ENCODE data around the gene MAPK14. TPM values are rescaled to one million over a fixed set of nuclear protein-coding genes. Genes with fewer than 3 reads are reported as not detected.
A peak's percentile ranks its signal among the peaks of the same experiment; 100 is the strongest.

The MAPK14 gene
- total RNA-seq, 1 donor from 2014 or later, result 41.3 TPM

DNA sequence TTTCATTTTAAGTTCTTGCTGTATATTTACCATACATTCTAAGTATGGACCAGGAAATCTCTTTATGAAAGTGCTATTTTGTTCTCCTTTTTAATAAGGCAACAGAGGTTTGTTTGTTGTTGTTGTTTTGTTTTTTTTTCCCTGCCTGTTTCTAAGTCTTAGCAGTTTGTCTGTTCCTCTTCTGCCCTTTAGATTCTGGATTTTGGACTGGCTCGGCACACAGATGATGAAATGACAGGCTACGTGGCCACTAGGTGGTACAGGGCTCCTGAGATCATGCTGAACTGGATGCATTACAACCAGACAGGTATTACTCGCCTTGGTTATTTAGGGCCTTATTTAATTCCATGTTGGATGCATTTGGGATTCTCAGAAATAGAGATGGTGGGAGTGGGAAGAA is 48.0 kb downstream of the MAPK14 start:
- peaks cover 13% of the 10 kb centered on the region for H3K36me3 Mint-ChIP-seq (ENCODE audit: low read depth, unreplicated experiment)
- no peak for DNase-seq (ENCODE audit: low read depth)
- H3K4me3 Mint-ChIP-seq (ENCODE audit: unreplicated experiment), result no peak overlapping the region
- H3K27me3 Mint-ChIP-seq (ENCODE audit: low read depth, unreplicated experiment), result no peaks in the 10 kb centered on the region
- no peaks in the 10 kb centered on the region for H3K27me3 ChIP-seq (ENCODE audit: insufficient read depth, low read length)
- no peak overlapping the region for H2AFZ ChIP-seq (ENCODE audit: low read depth, low read length)
- H4K20me1 ChIP-seq (ENCODE audit: insufficient read depth, low read length), result peaks cover 35% of the 10 kb centered on the region
- H3K27ac ChIP-seq (ENCODE audit: low read depth, low read length), result no peak overlapping the region
- no peaks in the 10 kb centered on the region for H3K9me3 ChIP-seq (ENCODE audit: insufficient read depth, low read depth, low read length)
- peaks cover 16% of the 10 kb centered on the region for H3K79me2 ChIP-seq (ENCODE audit: insufficient read depth, low read length)
- H3K4me3 ChIP-seq (ENCODE audit: insufficient read depth, low read depth, low read length), result no peak overlapping the region
- H3K9ac ChIP-seq (ENCODE audit: low read length), result no peak overlapping the region
- no peak for FAIRE-seq
- H3K36me3 ChIP-seq (ENCODE audit: insufficient read depth, low read length), result peaks cover 12% of the 10 kb centered on the region
- H3K4me1 ChIP-seq (ENCODE audit: insufficient read depth, low read length), result no peaks in the 10 kb centered on the region
- H3K9me3 Mint-ChIP-seq (ENCODE audit: unreplicated experiment), result no peaks in the 10 kb centered on the region
- TF ChIP-seq EZH2 (IDR thresholded peaks at IDR 0.05; ENCODE audit: insufficient read depth, low read length) (no peak), CTCF (IDR thresholded peaks at IDR 0.05; ENCODE audit: insufficient read depth, low read depth, low read length) (no peak)
- peaks cover 2% of the 10 kb centered on the region for H3K4me1 Mint-ChIP-seq (ENCODE audit: low read depth, unreplicated experiment)
- H3K27ac Mint-ChIP-seq (ENCODE audit: unreplicated experiment), result peak overlapping the region; percentile 29
- no peak overlapping the region for H3K4me2 ChIP-seq (ENCODE audit: low read length)

GRCh38 chr6:36076178-36077063 is 48.8 kb downstream of the MAPK14 start:
- TF ChIP-seq EZH2 (IDR thresholded peaks at IDR 0.05; ENCODE audit: insufficient read depth, low read length) (no peak), CTCF (IDR thresholded peaks at IDR 0.05; ENCODE audit: insufficient read depth, low read depth, low read length) (no peak)
- Histone ChIP-seq H3K36me3 (ENCODE audit: insufficient read depth, low read length) (peaks cover 12% of the 10 kb centered on the region), H3K4me1 (ENCODE audit: insufficient read depth, low read length) (no peaks in the 10 kb centered on the region), H3K9ac (ENCODE audit: low read length) (no peak overlapping the region), H3K4me2 (ENCODE audit: low read length) (no peak overlapping the region), H3K4me3 (ENCODE audit: insufficient read depth, low read depth, low read length) (no peak overlapping the region), H3K27ac (ENCODE audit: low read depth, low read length) (no peak overlapping the region), H4K20me1 (ENCODE audit: insufficient read depth, low read length) (peaks cover 35% of the 10 kb centered on the region), H3K27me3 (ENCODE audit: insufficient read depth, low read length) (no peaks in the 10 kb centered on the region), H2AFZ (ENCODE audit: low read depth, low read length) (no peak overlapping the region), H3K9me3 (ENCODE audit: insufficient read depth, low read depth, low read length) (no peaks in the 10 kb centered on the region), H3K79me2 (ENCODE audit: insufficient read depth, low read length) (peaks cover 13% of the 10 kb centered on the region)
- DNase-seq (ENCODE audit: low read depth), result no peak
- Mint-ChIP-seq H3K9me3 (ENCODE audit: unreplicated experiment) (no peaks in the 10 kb centered on the region), H3K27ac (ENCODE audit: unreplicated experiment) (no peak overlapping the region), H3K36me3 (ENCODE audit: low read depth, unreplicated experiment) (peaks cover 20% of the 10 kb centered on the region), H3K4me1 (ENCODE audit: low read depth, unreplicated experiment) (peaks cover 2% of the 10 kb centered on the region), H3K27me3 (ENCODE audit: low read depth, unreplicated experiment) (no peaks in the 10 kb centered on the region), H3K4me3 (ENCODE audit: unreplicated experiment) (no peak overlapping the region)
- no peak for FAIRE-seq

DNA sequence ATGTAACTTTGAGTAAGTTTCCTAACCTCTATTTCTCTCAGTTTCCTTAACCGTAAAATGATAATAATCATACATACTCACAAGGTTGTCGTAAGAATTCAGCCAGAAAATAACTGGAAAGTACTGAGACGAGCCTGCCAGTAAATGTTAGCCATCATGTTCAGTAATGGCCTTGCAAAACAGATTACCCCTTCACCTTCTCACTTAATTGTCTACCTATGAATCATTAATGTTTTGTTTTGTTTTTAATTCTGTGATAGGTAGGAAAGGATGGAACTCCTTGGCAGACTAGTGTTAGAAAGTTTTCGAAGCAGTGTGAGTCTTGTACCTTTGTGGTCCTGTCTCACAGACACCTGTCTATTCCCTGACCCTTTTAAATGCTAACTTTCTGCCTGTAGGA is 50.6 kb downstream of the MAPK14 start:
- peaks cover 23% of the 10 kb centered on the region for H3K36me3 ChIP-seq (ENCODE audit: insufficient read depth, low read length)
- no peak overlapping the region for H3K9ac ChIP-seq (ENCODE audit: low read length)
- no peaks in the 10 kb centered on the region for H3K9me3 ChIP-seq (ENCODE audit: insufficient read depth, low read depth, low read length)
- Mint-ChIP-seq H3K27me3 (ENCODE audit: low read depth, unreplicated experiment) (no peaks in the 10 kb centered on the region), H3K4me1 (ENCODE audit: low read depth, unreplicated experiment) (peaks cover 5% of the 10 kb centered on the region), H3K4me3 (ENCODE audit: unreplicated experiment) (no peak overlapping the region), H3K9me3 (ENCODE audit: unreplicated experiment) (peaks cover 5% of the 10 kb centered on the region), H3K36me3 (ENCODE audit: low read depth, unreplicated experiment) (peaks cover 35% of the 10 kb centered on the region), H3K27ac (ENCODE audit: unreplicated experiment) (no peak overlapping the region)
- no peaks in the 10 kb centered on the region for H3K27me3 ChIP-seq (ENCODE audit: insufficient read depth, low read length)
- H4K20me1 ChIP-seq (ENCODE audit: insufficient read depth, low read length), result peaks cover 31% of the 10 kb centered on the region
- H3K79me2 ChIP-seq (ENCODE audit: insufficient read depth, low read length), result peaks cover 3% of the 10 kb centered on the region
- H3K4me3 ChIP-seq (ENCODE audit: insufficient read depth, low read depth, low read length), result no peak overlapping the region
- TF ChIP-seq CTCF (IDR thresholded peaks at IDR 0.05; ENCODE audit: insufficient read depth, low read depth, low read length) (no peak), EZH2 (IDR thresholded peaks at IDR 0.05; ENCODE audit: insufficient read depth, low read length) (no peak)
- no peaks in the 10 kb centered on the region for H3K4me1 ChIP-seq (ENCODE audit: insufficient read depth, low read length)
- H3K27ac ChIP-seq (ENCODE audit: low read depth, low read length), result no peak overlapping the region
- DNase-seq (ENCODE audit: low read depth) (no peak), FAIRE-seq (no peak)
- no peak overlapping the region for H2AFZ ChIP-seq (ENCODE audit: low read depth, low read length)
- H3K4me2 ChIP-seq (ENCODE audit: low read length), result no peak overlapping the region
